Measurements from ENCODE around the gene RBM43.

The RBM43 gene

DNA sequence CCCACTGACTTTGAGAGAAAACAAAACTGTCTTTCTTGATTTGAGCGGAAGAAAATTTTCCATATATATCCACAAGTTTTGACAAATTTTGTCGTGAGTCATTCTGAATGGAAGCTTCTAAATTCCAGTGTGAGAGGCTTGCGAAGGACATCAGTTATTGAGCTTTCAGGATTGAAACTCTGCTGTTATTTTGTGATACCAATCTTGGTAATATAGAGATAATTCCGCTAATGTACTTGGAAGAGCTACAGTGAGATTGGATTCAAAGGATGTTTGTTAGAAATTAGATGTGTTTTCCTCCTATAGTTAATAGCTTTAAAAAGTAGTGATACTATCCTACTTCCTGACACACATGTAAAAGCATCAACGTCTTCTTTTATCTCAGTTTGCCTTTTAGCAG lies 61.4 kb downstream of the RBM43 start:
- H3K27ac ChIP-seq, result no peak overlapping the region
- no peak overlapping the region for H3K4me3 ChIP-seq
- TF ChIP-seq, protein P1, sequence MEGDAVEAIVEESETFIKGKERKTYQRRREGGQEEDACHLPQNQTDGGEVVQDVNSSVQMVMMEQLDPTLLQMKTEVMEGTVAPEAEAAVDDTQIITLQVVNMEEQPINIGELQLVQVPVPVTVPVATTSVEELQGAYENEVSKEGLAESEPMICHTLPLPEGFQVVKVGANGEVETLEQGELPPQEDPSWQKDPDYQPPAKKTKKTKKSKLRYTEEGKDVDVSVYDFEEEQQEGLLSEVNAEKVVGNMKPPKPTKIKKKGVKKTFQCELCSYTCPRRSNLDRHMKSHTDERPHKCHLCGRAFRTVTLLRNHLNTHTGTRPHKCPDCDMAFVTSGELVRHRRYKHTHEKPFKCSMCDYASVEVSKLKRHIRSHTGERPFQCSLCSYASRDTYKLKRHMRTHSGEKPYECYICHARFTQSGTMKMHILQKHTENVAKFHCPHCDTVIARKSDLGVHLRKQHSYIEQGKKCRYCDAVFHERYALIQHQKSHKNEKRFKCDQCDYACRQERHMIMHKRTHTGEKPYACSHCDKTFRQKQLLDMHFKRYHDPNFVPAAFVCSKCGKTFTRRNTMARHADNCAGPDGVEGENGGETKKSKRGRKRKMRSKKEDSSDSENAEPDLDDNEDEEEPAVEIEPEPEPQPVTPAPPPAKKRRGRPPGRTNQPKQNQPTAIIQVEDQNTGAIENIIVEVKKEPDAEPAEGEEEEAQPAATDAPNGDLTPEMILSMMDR (IDR thresholded peaks at IDR 0.05), result no peak
- no peak for DNase-seq (ENCODE audit: low spot score)

DNA sequence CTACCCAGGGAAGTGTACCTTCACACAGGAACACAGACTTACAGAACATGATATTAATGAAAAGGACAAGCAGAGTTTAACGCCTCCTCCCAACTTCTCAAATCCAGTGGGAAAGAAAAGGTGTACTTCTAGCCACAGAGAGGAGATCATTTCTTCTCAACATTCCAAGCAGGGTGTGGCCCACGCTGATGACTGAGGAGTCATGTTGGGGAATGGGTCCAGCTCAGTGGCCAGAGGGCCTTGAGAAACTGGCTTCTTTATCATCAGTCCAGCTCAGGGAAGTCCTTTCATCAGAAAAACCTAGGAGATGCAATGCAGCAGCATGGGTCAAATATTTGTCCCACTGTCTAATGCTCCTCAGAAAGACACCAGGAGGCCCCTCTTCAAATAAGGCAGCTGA lies 63.0 kb downstream of the RBM43 start:
- H3K27ac ChIP-seq, result no peak overlapping the region
- TF ChIP-seq, protein P1 (IDR thresholded peaks at IDR 0.05), result no peak
- no peak overlapping the region for H3K4me3 ChIP-seq
- DNase-seq (ENCODE audit: low spot score), result no peak

Measured in coronary artery (tissue), 2 donors.